Activated B cell treated with CpG ODN at 0.5 μM for 24 hours (primary cell): ENCODE measurements around the gene PLEKHM3. TPM values are rescaled to one million over a fixed set of nuclear protein-coding genes. Genes with fewer than 3 reads are reported as not detected.

Source experiments
- ATAC-seq: fragments of 200-7000 bp; cut with Tn5 transposase; one replicate; pipeline ENCODE4 v1.10.0; 2021; ENCODE audit warnings: low read depth, mild to moderate bottlenecking, moderate library complexity
- CTCF ChIA-PET: fragments of 350-600 bp; sonication (Branson Sonifier 250); formaldehyde crosslinking; loops from one replicate; lab custom pipeline; 2021; ENCODE audit warnings: antibody characterized with exemption; lab: Charles Lee
- POLR2A ChIA-PET: fragments of 350-600 bp; sonication (Branson Sonifier 250); formaldehyde crosslinking; loops from one replicate; lab custom pipeline; 2021; ENCODE audit warnings: antibody characterized with exemption; lab: Charles Lee
- DNase-seq: peaks from one replicate; pipeline ENCODE4 v3.0.0; 2022
- H3K27ac Mint-ChIP-seq: one replicate; pipeline ENCODE4 v1.8.0; 2020; ENCODE audit warnings: mixed read lengths
- H3K27me3 Mint-ChIP-seq: one replicate; pipeline ENCODE4 v1.8.0; 2021; ENCODE audit warnings: mixed read lengths
- H3K36me3 Mint-ChIP-seq: one replicate; pipeline ENCODE4 v1.8.0; 2021; ENCODE audit warnings: low read depth, mixed read lengths
- H3K4me1 Mint-ChIP-seq: one replicate; pipeline ENCODE4 v1.8.0; 2021; ENCODE audit warnings: mixed read lengths
- H3K4me3 Mint-ChIP-seq: one replicate; pipeline ENCODE4 v1.8.0; 2020; ENCODE audit warnings: mild to moderate bottlenecking, mixed read lengths
- H3K9me3 Mint-ChIP-seq: one replicate; pipeline ENCODE4 v1.8.0; 2020; ENCODE audit warnings: mixed read lengths
- intact Hi-C: fragments of 100-400 bp; cut with micrococcal nuclease; formaldehyde crosslinking; loops from one replicate; pipeline ENCODE4 v1.15.1; 2024
- total RNA-seq: library from RNA; stranded (reverse); gene quantifications from 2 replicates; pipeline ENCODE4 v1.2.3, GENCODE V29; 2022
- TF ChIP-seq, protein P1 (sequence below): fragments of 200-600 bp; IDR thresholded peaks from one replicate; pipeline ENCODE4 v1.8.0; 2022; ENCODE audit warnings: antibody characterized with exemption, mild to moderate bottlenecking

Gene PLEKHM3
- total RNA-seq, 1 donor from 2014 or later, result 12.0 TPM

DNA sequence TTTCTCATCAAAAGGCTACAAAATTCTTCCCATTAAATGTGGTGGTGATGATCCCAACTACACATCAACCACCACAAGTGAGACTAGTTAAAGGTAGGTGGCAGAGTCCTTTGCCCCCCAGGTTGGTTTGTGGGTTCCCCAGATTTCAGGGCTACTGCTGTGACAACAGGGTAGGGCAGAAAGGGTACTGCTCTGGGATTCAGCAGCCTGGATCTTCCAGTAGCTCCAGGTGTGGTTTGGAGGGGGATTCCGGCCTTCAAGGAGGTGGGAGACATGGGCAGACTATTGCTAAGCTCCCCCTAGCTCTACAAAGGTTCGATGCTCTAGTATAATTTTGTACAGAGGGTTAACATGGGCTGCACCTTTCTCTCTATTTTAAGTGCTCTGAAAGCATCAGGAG lies 180.7 kb downstream of the PLEKHM3 start:
- Mint-ChIP-seq H3K9me3 (no peaks in the 10 kb centered on the region), H3K27me3 (no peaks in the 10 kb centered on the region), H3K4me1 (peaks cover 6% of the 10 kb centered on the region), H3K4me3 (no peak overlapping the region), H3K27ac (no peak overlapping the region), H3K36me3 (peaks cover 8% of the 10 kb centered on the region)
- TF ChIP-seq, protein P1, sequence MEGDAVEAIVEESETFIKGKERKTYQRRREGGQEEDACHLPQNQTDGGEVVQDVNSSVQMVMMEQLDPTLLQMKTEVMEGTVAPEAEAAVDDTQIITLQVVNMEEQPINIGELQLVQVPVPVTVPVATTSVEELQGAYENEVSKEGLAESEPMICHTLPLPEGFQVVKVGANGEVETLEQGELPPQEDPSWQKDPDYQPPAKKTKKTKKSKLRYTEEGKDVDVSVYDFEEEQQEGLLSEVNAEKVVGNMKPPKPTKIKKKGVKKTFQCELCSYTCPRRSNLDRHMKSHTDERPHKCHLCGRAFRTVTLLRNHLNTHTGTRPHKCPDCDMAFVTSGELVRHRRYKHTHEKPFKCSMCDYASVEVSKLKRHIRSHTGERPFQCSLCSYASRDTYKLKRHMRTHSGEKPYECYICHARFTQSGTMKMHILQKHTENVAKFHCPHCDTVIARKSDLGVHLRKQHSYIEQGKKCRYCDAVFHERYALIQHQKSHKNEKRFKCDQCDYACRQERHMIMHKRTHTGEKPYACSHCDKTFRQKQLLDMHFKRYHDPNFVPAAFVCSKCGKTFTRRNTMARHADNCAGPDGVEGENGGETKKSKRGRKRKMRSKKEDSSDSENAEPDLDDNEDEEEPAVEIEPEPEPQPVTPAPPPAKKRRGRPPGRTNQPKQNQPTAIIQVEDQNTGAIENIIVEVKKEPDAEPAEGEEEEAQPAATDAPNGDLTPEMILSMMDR, result no peak
- CTCF ChIA-PET, result no interaction called here
- ATAC-seq (no peak), DNase-seq (no peak)
- intact Hi-C loops, result no loop called here
- POLR2A ChIA-PET, result no interaction called here

DNA sequence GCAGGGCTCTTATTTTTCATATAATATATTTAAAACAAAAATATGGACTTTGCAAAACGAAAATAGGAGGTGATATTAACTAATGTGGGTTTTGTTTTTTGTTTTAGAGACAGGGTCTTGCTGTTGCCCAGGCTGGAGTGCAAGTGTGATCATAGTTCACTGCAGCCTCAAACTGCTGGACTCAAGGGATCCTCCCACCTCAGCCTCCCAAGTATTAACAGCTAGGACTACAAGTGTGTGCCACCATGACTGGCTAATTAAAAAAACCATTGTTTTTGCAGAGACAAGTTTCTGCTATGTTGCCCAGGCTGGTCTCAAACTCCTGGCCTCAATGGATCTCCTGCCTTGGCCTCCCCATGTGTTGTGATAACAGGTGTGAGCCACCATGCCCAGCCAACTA lies 185.2 kb downstream of the PLEKHM3 start:
- ATAC-seq (no peak), DNase-seq (no peak)
- H3K4me1 Mint-ChIP-seq, result no peaks in the 10 kb centered on the region
- no peaks in the 10 kb centered on the region for H3K36me3 Mint-ChIP-seq
- no peak overlapping the region for H3K4me3 Mint-ChIP-seq
- intact Hi-C loops, result no loop called here
- no peak overlapping the region for H3K27ac Mint-ChIP-seq
- H3K9me3 Mint-ChIP-seq, result no peaks in the 10 kb centered on the region
- TF ChIP-seq, protein P1, result no peak
- CTCF ChIA-PET, result no interaction called here
- POLR2A ChIA-PET, result no interaction called here
- H3K27me3 Mint-ChIP-seq, result no peaks in the 10 kb centered on the region

DNA sequence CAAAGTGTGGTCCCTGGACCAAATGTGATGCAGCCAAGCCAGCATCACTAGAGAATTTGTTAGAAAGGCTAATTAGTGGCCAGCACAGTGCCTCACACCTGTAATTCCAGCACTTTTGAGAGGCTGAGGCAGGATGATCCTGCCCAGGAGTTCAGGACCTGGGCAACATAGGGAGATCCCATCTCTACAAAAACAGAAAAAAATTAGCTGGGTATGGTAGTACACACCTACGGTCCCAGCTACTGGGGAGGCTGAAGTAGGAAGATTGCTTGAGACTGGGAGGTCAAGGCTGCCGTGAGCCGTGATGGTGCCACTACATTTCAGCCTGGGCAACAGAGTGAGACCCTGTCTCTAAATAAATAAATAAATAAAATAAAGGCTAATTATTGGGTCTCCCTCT lies 185.8 kb downstream of the PLEKHM3 start:
- Mint-ChIP-seq H3K36me3 (no peaks in the 10 kb centered on the region), H3K27ac (no peak overlapping the region), H3K27me3 (no peaks in the 10 kb centered on the region), H3K4me3 (no peak overlapping the region), H3K9me3 (no peaks in the 10 kb centered on the region), H3K4me1 (no peaks in the 10 kb centered on the region)
- POLR2A ChIA-PET, result no interaction called here
- CTCF ChIA-PET, result no interaction called here
- ATAC-seq (no peak), DNase-seq (no peak)
- intact Hi-C loops, result no loop called here
- TF ChIP-seq, protein P1, result no peak

DNA sequence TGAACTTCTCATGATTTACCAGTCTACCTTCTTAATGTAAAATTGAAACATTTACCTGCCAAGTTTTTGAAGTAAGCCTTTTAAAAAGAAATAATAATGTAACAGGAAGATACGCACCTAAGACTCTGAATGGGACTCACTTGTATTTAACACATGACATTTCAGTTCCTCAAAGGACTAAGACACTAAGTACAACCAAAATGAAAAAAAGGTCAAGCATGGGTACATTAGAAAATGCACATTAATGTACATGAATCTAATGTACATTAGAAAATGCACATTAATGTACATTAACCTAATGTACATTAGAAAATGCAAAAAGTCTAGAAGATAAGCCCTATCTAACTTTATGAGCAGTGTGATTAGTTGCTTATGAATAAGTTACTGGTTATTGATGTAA lies 186.3 kb downstream of the PLEKHM3 start:
- H3K36me3 Mint-ChIP-seq, result no peaks in the 10 kb centered on the region
- no peak overlapping the region for H3K27ac Mint-ChIP-seq
- H3K4me1 Mint-ChIP-seq, result no peaks in the 10 kb centered on the region
- no peak overlapping the region for H3K4me3 Mint-ChIP-seq
- H3K27me3 Mint-ChIP-seq, result no peaks in the 10 kb centered on the region
- no peak for ATAC-seq
- intact Hi-C loops, result no loop called here
- no peak for DNase-seq
- ChIA-PET POLR2A (no interaction called here), CTCF (no interaction called here)
- TF ChIP-seq, protein P1, result no peak
- no peaks in the 10 kb centered on the region for H3K9me3 Mint-ChIP-seq

DNA sequence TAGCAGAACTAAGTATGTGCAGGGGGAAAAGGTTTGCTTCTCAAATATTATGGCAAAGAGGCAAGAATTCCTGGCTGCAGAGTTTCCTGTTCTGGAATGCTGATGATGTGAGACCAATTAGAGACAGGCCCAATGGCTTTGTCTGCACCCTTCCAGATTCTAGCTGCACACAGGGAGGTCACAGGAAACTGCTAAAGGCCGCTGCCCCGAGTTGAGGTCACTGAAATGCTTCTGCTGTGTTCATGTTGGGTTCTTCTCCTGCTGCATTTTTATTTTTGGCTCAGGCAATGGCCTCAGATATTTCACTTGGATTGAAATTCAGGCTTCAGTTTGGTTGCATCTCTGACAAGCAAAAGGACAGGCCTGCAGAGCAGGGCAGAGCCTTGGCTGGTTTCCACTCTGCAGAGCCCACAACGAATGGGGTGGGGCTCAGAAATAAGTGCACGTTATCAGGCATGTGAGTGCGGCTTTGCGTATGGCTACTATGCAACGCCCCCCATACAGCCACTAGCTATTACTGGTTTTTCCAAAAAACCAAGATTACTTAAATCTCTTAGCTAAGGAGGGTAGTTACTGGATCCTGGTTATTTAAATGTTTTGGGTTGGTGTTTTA lies 188.7 kb downstream of the PLEKHM3 start:
- H3K9me3 Mint-ChIP-seq, result no peaks in the 10 kb centered on the region
- intact Hi-C loops, result no loop called here
- H3K27ac Mint-ChIP-seq, result no peak overlapping the region
- no peak for DNase-seq
- H3K4me1 Mint-ChIP-seq, result no peaks in the 10 kb centered on the region
- H3K36me3 Mint-ChIP-seq, result no peaks in the 10 kb centered on the region
- H3K4me3 Mint-ChIP-seq, result no peak overlapping the region
- no peaks in the 10 kb centered on the region for H3K27me3 Mint-ChIP-seq
- no peak for ATAC-seq
- CTCF ChIA-PET, result no interaction called here
- POLR2A ChIA-PET, result no interaction called here
- TF ChIP-seq, protein P1, result no peak
